Ishikawa (cell line): ENCODE results near the gene ZNF614.

ENCODE experiments used
- CEBPB ChIP-seq: IDR thresholded peaks from 2 replicates; pipeline ENCODE4 v1.6.1; 2012
- CREB1 ChIP-seq: IDR thresholded peaks from 2 replicates; pipeline ENCODE4 v1.6.1; 2012; ENCODE audit warnings: low read depth
- EGR1 ChIP-seq: IDR thresholded peaks from 2 replicates; pipeline ENCODE4 v1.6.1; 2012
- EP300 ChIP-seq: IDR thresholded peaks from 2 replicates; pipeline ENCODE4 v1.6.1; 2012; ENCODE audit warnings: borderline replicate concordance
- FOXM1 ChIP-seq: IDR thresholded peaks from 2 replicates; pipeline ENCODE4 v1.6.1; 2012; ENCODE audit warnings: low read depth, borderline replicate concordance
- NFIC ChIP-seq: IDR thresholded peaks from 2 replicates; pipeline ENCODE4 v1.6.1; 2012
- RAD21 ChIP-seq: IDR thresholded peaks from 2 replicates; pipeline ENCODE4 v1.6.1; 2012; ENCODE audit warnings: low read depth
- TAF1 ChIP-seq: IDR thresholded peaks from 2 replicates; pipeline ENCODE4 v1.6.1; 2012; ENCODE audit warnings: low read depth, mild to moderate bottlenecking
- TCF12 ChIP-seq: IDR thresholded peaks from 2 replicates; pipeline ENCODE4 v1.6.1; 2012; ENCODE audit warnings: low read depth
- TEAD4 ChIP-seq: IDR thresholded peaks from 2 replicates; pipeline ENCODE4 v1.6.1; 2012
- YY1 ChIP-seq: IDR thresholded peaks from 2 replicates; pipeline ENCODE4 v1.6.1; 2012; ENCODE audit warnings: low read depth
- ZBTB7A ChIP-seq: IDR thresholded peaks from 2 replicates; pipeline ENCODE4 v1.6.1; 2012; ENCODE audit warnings: low read depth
- TF ChIP-seq, protein P1 (sequence below): IDR thresholded peaks from 2 replicates; pipeline ENCODE4 v1.6.1; 2012
- TF ChIP-seq, protein P2 (sequence below): IDR thresholded peaks from 2 replicates; pipeline ENCODE4 v1.6.1; 2012
- TF ChIP-seq, protein P3 (sequence below): IDR thresholded peaks from 2 replicates; pipeline ENCODE4 v1.6.1; 2012; ENCODE audit warnings: low read depth, mild to moderate bottlenecking

Gene ZNF614

DNA sequence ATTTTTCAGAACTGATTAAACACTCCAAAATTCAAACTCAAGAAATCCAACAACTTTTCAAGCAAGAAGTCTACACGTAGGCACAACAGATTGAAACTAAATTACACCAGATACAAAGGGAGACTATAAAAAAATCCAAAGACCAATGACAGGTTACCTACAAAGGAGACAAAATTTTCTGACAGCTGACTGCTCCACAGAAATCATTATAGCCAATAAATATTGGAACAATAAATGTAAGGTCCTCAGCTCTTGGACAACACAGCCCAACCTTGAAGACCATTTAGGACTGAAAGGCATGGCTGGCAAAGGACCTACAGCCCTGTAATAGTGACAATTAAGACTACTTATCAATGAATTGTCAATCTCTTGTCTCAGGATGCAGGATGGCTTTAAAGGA is 57.5 kb downstream of the ZNF614 start:
- TF ChIP-seq CREB1 (no peak), CEBPB (no peak), TAF1 (no peak), TCF12 (no peak), RAD21 (no peak), EGR1 (no peak), FOXM1 (no peak), ZBTB7A (no peak), YY1 (no peak), NFIC (no peak), TEAD4 (no peak), EP300 (no peak)
- TF ChIP-seq, protein P1, sequence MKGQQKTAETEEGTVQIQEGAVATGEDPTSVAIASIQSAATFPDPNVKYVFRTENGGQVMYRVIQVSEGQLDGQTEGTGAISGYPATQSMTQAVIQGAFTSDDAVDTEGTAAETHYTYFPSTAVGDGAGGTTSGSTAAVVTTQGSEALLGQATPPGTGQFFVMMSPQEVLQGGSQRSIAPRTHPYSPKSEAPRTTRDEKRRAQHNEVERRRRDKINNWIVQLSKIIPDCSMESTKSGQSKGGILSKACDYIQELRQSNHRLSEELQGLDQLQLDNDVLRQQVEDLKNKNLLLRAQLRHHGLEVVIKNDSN = no peak
- TF ChIP-seq, protein P2, sequence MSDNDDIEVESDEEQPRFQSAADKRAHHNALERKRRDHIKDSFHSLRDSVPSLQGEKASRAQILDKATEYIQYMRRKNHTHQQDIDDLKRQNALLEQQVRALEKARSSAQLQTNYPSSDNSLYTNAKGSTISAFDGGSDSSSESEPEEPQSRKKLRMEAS = no peak
- TF ChIP-seq, protein P3, sequence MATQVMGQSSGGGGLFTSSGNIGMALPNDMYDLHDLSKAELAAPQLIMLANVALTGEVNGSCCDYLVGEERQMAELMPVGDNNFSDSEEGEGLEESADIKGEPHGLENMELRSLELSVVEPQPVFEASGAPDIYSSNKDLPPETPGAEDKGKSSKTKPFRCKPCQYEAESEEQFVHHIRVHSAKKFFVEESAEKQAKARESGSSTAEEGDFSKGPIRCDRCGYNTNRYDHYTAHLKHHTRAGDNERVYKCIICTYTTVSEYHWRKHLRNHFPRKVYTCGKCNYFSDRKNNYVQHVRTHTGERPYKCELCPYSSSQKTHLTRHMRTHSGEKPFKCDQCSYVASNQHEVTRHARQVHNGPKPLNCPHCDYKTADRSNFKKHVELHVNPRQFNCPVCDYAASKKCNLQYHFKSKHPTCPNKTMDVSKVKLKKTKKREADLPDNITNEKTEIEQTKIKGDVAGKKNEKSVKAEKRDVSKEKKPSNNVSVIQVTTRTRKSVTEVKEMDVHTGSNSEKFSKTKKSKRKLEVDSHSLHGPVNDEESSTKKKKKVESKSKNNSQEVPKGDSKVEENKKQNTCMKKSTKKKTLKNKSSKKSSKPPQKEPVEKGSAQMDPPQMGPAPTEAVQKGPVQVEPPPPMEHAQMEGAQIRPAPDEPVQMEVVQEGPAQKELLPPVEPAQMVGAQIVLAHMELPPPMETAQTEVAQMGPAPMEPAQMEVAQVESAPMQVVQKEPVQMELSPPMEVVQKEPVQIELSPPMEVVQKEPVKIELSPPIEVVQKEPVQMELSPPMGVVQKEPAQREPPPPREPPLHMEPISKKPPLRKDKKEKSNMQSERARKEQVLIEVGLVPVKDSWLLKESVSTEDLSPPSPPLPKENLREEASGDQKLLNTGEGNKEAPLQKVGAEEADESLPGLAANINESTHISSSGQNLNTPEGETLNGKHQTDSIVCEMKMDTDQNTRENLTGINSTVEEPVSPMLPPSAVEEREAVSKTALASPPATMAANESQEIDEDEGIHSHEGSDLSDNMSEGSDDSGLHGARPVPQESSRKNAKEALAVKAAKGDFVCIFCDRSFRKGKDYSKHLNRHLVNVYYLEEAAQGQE = no peak

DNA sequence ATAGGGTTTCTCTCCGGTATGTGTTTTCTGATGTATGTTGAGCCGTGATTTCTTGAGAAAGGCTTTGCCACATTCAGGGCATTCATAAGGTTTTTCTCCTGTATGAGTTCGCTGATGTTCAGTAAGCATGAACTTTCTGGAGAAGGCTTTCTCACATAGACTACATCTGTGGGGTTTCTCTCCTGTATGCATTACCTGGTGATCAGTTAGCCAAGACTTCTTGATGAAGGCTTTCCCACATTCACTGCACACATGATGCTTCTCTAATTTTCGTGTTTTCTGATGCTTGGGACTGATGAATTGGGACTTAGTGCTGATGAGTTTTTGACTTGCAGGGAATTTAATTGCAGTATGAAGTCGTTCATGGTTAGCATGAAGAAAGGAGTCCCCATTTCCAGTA is 62.6 kb downstream of the ZNF614 start:
- TF ChIP-seq CEBPB = no peak
- no peak for TF ChIP-seq TAF1
